ENCODE measurements around the gene CERS6. TPM values are rescaled to one million over a fixed set of nuclear protein-coding genes. Genes with fewer than 3 reads are reported as not detected.

CERS6 gene
- total RNA-seq, 3 donors from 2014 or later, result 36.4 to 46.4 (median 44.8) TPM

GRCh38 chr2:168732506-168732905 is 276.4 kb downstream of the CERS6 start:
- intact Hi-C loops (cut with DNase I; ENCODE audit: low total_unique reads), result no loop called here
- Histone ChIP-seq H3K9me3 (no peaks in the 10 kb centered on the region), H3K36me3 (no peaks in the 10 kb centered on the region), H3K27me3 (no peaks in the 10 kb centered on the region), H3K4me3 (no peak overlapping the region), H3K27ac (no peak overlapping the region), H3K4me1 (no peaks in the 10 kb centered on the region)
- DNase-seq (ENCODE audit: low spot score in 2 of 2), result no peak
- TF ChIP-seq POLR2AphosphoS5 (IDR thresholded peaks at IDR 0.05) (no peak), POLR2A (IDR thresholded peaks at IDR 0.05) (no peak), CTCF (IDR thresholded peaks at IDR 0.05) (no peak)

- no peak for DNase-seq (ENCODE audit: low spot score in 2 of 2)
- Histone ChIP-seq H3K27me3 (no peaks in the 10 kb centered on the region), H3K4me1 (no peaks in the 10 kb centered on the region), H3K4me3 (no peak overlapping the region), H3K27ac (no peak overlapping the region), H3K9me3 (no peaks in the 10 kb centered on the region), H3K36me3 (no peaks in the 10 kb centered on the region)
- intact Hi-C loops (cut with DNase I; ENCODE audit: low total_unique reads), result no loop called here
- TF ChIP-seq POLR2AphosphoS5 (IDR thresholded peaks at IDR 0.05), result no peak
- TF ChIP-seq POLR2A (IDR thresholded peaks at IDR 0.05), result no peak
- TF ChIP-seq CTCF (IDR thresholded peaks at IDR 0.05), result no peak
These were observed 278.2 kb downstream of the CERS6 start for GRCh38 chr2:168734199-168734760.

- H3K36me3 ChIP-seq, result no peaks in the 10 kb centered on the region
- intact Hi-C loops (cut with DNase I; ENCODE audit: low total_unique reads), result no loop called here
- H3K27ac ChIP-seq, result no peak overlapping the region
These were observed 280.8 kb downstream of the CERS6 start for GRCh38 chr2:168736649-168737445.

GRCh38 chr2:168738062-168738461 is 282.0 kb downstream of the CERS6 start:
- Histone ChIP-seq H3K4me1 (no peaks in the 10 kb centered on the region), H3K27me3 (no peaks in the 10 kb centered on the region), H3K4me3 (no peak overlapping the region), H3K36me3 (no peaks in the 10 kb centered on the region), H3K9me3 (no peaks in the 10 kb centered on the region), H3K27ac (no peak overlapping the region)
- intact Hi-C loops (cut with DNase I; ENCODE audit: low total_unique reads), result no loop called here
- TF ChIP-seq CTCF (IDR thresholded peaks at IDR 0.05) (no peak), POLR2AphosphoS5 (IDR thresholded peaks at IDR 0.05) (no peak), POLR2A (IDR thresholded peaks at IDR 0.05) (no peak)
- no peak for DNase-seq (ENCODE audit: low spot score in 2 of 2)

More at GRCh38 chr2:168736649-168737445, 280.8 kb downstream of the CERS6 start:
- Histone ChIP-seq H3K4me3 (no peak overlapping the region), H3K27me3 (no peaks in the 10 kb centered on the region), H3K9me3 (no peaks in the 10 kb centered on the region), H3K4me1 (no peaks in the 10 kb centered on the region)
- no peak for DNase-seq (ENCODE audit: low spot score in 2 of 2)
- TF ChIP-seq POLR2AphosphoS5 (IDR thresholded peaks at IDR 0.05) (no peak), POLR2A (IDR thresholded peaks at IDR 0.05) (no peak), CTCF (IDR thresholded peaks at IDR 0.05) (no peak)

GRCh38 chr2:168740360-168740759 is 284.3 kb downstream of the CERS6 start:
- Histone ChIP-seq H3K9me3 (no peaks in the 10 kb centered on the region), H3K36me3 (no peaks in the 10 kb centered on the region), H3K4me1 (no peaks in the 10 kb centered on the region), H3K4me3 (no peak overlapping the region), H3K27ac (no peak overlapping the region), H3K27me3 (no peaks in the 10 kb centered on the region)
- intact Hi-C loops (cut with DNase I; ENCODE audit: low total_unique reads), result no loop called here
- DNase-seq (ENCODE audit: low spot score in 2 of 2), result no peak
- TF ChIP-seq POLR2A (IDR thresholded peaks at IDR 0.05), result no peak
- TF ChIP-seq POLR2AphosphoS5 (IDR thresholded peaks at IDR 0.05), result no peak
- TF ChIP-seq CTCF (IDR thresholded peaks at IDR 0.05), result no peak

All from breast epithelium (tissue), 4 donors.